Stimulated activated CD4-positive, alpha-beta T cell treated with anti-CD3 and anti-CD28 coated beads, TNF-alpha, amount 100 ng/mL, for 4 hours (primary cell): ENCODE measurements around the gene PSMD10.

Experiments
- DNase-seq, 3 experiments: peaks; one replicate each; pipeline ENCODE4 v3.0.0-alpha.2; 2020; ENCODE audit warnings: low read depth in 3 of 3

Gene PSMD10, protein sequence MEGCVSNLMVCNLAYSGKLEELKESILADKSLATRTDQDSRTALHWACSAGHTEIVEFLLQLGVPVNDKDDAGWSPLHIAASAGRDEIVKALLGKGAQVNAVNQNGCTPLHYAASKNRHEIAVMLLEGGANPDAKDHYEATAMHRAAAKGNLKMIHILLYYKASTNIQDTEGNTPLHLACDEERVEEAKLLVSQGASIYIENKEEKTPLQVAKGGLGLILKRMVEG

GRCh38 chrX:108091264-108091877, at the start of gene PSMD10, which contains the start of gene ATG4A:
PSMD10 (minus strand) TSS chrX:108091542; CDS start chrX:108091520, 22 bp downstream.
ATG4A (plus strand) TSS chrX:108091778; CDS start chrX:108091827, 49 bp downstream.
- DNase-seq: peak; percentile 66 to 79 (median 73)

- DNase-seq: no peak
Measured at GRCh38 chrX:108138814-108139702, 47.7 kb upstream of the PSMD10 start.

- no peak for DNase-seq
Measured at GRCh38 chrX:108134724-108135123, 43.4 kb upstream of the PSMD10 start.

- DNase-seq: no peak
Measured at GRCh38 chrX:108132876-108133275, 41.5 kb upstream of the PSMD10 start.

GRCh38 chrX:108132034-108132433, 40.7 kb upstream of the PSMD10 start:
- DNase-seq: no peak

- no peak for DNase-seq
Measured at GRCh38 chrX:108131471-108131870, 40.1 kb upstream of the PSMD10 start.

DNA sequence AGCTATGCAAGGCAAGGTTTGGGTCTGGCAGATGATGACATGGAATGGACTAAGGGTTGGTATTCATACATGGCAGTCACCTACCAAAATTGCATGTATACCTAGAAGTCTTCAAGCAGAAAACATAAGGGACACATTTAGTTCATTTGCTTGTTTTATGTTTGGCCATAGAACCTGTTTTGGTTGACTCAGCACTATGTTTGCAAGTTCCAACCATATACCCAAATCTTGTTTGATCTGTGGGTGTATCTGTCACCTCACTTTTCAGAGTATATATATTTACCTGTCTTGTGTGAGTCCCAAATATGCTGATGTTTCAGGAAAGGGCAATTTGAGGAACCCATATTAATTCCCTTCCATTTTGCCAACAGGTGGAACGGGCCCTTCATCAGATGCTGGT, 39.5 kb upstream of the PSMD10 start:
- no peak for DNase-seq

DNA sequence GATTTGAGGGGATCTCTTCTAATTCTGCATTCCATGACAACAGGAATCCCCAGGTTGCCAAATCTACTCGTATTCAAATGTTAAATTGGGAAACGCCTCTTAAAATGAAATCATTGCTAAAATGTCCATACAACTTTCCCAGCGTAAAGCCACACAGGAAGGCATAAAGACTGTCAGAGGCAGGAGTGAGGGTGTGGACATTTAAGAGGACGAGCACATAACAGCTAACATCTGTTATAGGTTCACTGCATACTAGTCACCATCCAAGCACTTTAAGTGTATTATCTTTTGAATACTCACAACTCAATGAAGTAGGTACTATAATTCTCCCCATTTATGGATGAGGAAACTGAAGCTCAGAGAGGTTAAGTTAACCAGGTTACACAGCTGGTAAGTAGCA, 35.8 kb upstream of the PSMD10 start:
- DNase-seq: no peak

DNA sequence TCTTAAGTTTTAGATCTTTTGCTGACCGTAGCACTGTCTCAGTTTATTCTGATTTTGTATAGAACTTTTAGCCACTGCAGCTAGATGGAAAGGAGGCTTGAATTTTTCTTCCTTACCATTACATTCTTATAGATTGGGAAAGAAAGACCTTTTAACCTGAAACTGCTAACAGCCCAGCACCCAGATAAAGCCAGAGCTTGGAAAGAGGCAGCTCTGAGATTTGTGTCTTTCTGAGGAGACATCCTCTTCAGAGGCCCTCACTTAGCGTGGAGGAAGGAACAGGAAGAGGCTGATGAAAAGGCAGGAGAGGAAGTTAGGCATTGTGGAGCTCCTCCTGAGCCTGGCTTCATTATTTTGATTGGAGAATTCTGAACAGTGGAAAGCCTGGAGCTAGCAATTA, 35.3 kb upstream of the PSMD10 start:
- no peak for DNase-seq

DNA sequence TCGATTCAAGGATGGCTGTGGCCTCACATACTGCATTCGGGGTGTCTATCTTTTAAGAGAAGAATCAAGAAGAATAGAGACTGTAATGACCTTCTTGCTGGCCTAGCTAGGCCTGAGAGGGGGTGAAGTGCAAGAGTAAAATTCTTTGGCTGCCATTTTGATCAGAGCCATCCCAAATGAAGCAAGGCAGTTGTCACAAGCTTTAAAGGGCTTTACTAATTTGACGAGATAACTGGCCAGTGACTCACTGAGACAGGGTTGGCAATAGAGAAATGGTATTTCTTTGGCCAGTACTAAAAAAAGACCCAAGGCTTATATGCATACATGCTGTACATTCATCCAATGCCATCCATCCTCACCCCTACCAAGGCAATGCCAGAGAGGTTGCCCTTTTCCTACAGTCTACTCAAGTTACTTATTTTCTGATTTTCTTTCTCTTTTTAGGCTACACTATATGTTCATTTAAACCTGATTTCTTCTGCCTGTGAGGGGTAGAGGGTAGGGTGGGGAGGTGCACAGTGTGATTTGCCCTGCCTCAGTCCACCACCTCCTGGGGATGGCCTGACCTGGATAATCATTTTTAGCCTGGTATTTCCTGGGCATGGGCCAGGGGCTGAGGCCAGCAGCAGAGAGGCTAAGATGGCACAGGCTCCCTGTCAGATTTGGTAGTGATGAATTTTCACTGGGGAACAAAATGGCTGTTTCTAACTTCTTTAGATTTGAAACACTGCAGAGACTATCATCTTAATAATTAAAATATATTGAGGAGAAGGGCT, 32.4 kb upstream of the PSMD10 start:
- DNase-seq: no peak

GRCh38 chrX:108122748-108123147, 31.4 kb upstream of the PSMD10 start:
- DNase-seq: no peak

GRCh38 chrX:108121291-108121690, 29.9 kb upstream of the PSMD10 start:
- no peak for DNase-seq

- DNase-seq: no peak
Measured at GRCh38 chrX:108117988-108118387, 26.6 kb upstream of the PSMD10 start.

DNA sequence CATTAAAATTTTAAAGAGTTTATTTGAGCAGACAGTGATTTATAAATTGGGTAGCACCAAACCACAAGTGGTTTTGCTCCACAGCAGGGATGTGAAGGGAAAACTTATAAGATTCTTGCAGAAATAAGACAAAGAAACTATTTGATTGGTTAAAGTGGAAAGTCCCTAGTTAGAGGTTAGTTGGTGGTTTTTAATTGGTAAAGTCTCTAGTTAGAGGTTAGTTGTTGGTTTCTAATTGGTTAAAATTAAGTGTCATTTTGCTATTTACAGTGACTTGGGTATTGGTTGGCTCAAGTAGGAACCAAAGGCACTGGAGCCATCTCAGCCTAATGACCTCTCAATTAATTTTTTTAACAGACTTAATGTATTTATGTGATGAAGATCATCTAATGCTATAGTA, 23.2 kb upstream of the PSMD10 start:
- no peak for DNase-seq

- no peak for DNase-seq
Measured at GRCh38 chrX:108105473-108105872, 14.1 kb upstream of the PSMD10 start.

- DNase-seq: no peak
Measured at GRCh38 chrX:108097380-108097779, 6.0 kb upstream of the PSMD10 start.

- DNase-seq: no peak
Measured at GRCh38 chrX:108091878-108092291, 543 bp upstream of the PSMD10 start.

DNA sequence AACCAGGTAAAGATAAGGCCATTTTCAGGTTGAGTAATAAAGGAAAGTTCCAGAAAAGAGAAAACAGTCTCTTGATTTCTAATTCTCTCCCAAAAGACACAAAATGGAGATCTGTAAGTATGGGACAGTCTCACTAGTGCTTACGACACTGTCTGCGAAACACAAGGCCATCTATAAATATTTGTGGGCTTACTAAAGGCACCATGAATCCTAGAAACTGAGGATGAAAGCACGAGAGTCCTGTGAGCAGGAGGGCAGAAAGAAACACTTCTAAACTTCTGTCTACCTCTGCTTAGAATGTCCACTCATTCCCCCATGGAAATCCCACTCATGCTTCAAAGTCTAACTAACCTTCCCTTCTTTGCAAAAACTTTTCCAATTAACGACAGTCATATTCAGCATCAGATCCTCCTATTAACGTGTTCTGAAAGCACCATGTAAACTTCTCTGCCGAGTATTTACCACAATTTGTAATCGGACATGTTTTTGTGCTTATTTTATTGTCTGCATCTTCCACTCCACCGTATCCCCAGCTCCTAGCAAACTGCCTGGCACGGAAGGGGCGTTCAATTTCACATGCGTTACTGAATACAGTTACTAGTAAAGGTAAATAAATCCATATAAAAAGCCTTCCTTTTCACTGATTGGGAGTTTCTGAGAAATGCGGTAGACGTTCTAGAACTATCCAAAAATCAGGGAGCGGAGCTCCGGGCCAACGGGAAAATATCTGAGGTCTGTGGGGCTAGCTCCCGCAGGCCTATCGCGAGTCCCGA, 665 bp downstream of the PSMD10 start:
- DNase-seq: no peak

DNA sequence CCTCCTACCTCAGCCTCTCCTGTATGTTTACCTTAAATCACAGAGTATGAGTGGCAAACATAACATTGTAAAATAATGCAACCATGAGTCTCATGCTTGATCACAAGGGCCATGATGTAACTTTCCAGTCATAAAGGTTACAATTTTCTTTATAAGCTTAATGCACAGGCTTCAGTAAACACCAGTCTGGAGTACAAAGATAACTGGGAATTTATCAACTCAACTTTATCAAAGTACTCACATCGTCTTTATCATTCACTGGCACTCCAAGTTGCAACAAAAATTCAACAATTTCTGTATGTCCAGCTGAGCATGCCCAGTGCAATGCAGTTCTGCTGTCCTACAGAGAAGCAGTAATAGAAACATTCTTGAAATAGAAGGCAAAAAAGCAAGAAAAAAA, 2.8 kb downstream of the PSMD10 start:
- DNase-seq: no peak

GRCh38 chrX:108087792-108088191, 3.5 kb downstream of the PSMD10 start:
- no peak for DNase-seq

DNA sequence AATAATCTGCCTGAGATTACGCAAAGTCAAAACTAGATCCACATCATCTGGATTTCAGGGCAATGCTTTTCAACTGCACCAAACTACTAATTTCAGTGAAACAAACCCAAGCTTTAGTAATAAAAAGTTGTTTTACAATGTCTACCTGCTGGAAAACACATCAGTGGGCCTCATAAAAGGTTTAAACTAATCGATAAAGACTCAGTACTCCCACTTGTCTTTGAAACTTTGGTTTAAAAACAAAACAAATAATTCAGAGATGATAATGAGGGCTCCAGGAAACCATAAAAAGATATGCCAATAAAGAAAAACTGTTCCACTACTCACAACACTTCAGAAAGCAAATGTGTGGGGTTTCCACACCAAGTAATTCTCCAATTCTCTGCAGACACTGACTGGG, 10.2 kb downstream of the PSMD10 start:
- no peak for DNase-seq
